Measurements from ENCODE around the gene C19orf38.
A peak's percentile ranks its signal among the peaks of the same experiment; 100 is the strongest.

Gene C19orf38

DNA sequence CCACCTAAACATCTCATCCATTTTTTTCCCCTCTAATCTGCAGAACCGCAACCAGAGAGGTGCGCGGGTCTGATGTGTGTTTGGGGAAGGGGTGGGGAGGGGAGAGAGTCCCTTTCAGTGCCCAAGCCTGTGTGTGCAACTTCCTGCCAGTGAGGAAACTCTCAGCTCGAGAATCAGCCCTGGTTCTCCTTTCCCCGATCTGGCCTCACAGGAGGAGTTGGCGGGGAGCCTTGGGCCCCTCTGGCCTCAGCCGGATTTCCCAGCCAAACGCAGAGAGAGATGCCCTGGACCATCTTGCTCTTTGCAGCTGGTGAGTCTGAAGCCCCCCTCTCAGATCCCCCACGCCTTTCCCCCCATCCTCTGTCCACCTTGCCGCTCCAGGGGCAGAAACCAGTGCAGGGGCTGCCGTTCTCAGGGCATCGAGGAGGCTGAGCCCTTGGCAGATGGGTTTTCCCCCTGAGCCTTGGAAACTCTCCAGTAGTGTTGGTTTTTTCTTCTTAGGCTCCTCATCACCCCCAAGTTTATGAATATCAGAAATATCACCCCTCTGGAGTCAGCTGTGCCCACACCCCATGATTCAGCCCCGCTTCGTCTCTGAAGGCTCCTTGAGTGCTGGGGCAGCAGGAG, at the start of gene C19orf38:
Gene C19orf38 (plus strand): TSS at position 186 of the 627 bp plus-strand sequence. CDS start 94 bp downstream, at position 280.
- DNase-seq (ENCODE audit: low read depth) = no peak

DNA sequence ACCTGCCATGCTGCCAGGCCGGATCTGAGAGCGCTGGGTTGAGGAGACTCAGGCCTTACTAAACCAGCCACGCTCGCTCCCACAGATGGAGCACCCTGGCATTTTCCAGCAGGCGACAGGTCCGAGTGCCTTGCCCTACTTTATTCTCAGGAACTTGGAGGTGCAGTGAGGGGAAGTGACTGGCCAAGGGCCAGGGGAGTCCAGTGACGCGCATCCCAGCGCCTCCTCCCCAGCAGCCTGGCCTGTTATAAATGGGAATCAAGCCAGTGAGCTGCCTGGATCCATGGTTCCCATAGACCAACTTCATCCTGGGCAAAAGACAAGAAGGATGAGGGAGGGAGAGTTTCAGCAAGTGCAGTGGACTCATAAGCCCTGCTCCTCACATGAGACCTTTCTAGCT, 47.7 kb upstream of the C19orf38 start:
- DNase-seq (ENCODE audit: low read depth) = no peak

- no peak for DNase-seq (ENCODE audit: low read depth)
These were observed 45.7 kb upstream of the C19orf38 start for GRCh38 chr19:10802479-10802878.

DNA sequence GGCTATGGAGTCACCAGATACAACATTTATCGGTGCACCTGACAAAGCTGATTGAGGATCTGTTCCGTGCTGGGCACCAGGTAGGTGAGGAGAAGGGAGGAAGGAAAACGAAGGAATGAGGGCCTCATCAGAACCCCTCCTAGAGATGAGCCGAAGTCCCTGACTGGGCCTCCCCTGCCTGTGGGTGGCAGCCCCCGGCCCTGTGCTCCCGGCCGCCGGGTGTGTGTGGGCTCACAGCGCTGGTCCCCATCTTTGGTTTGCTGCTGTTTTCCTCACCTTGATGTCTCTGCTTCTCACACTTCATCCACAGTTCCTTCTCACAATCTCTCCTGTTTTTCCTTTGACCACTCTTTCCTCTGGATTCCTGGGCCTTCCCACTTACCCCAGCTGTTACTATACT, 45.0 kb upstream of the C19orf38 start:
- DNase-seq (ENCODE audit: low read depth) = no peak

GRCh38 chr19:10805065-10805757, 43.0 kb upstream of the C19orf38 start:
- no peak for DNase-seq (ENCODE audit: low read depth)

DNA sequence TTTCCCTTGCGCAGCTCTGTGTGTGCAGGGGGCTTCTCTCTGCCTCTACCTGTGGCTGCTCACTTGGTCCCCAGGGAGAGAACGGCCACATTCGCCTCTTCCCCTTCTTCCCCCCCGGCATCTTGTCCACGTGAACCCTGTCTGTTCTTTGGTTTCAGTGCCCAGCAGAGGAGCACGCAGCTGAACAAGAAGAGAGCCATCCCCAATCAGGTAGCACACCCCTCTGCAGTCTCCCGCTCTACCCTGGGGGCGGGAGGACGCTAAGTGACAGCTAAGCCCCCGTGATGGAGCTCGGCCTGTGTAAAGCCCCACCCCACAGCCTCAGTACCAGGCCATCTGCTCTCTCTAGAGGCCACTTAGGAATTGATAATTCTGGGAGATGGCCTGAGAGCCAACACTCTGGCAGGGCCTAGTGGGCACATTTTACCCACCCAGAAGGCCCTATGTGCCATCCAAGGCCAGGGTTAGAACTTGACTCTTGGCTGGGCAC, 42.4 kb upstream of the C19orf38 start:
- DNase-seq (ENCODE audit: low read depth) = no peak

DNA sequence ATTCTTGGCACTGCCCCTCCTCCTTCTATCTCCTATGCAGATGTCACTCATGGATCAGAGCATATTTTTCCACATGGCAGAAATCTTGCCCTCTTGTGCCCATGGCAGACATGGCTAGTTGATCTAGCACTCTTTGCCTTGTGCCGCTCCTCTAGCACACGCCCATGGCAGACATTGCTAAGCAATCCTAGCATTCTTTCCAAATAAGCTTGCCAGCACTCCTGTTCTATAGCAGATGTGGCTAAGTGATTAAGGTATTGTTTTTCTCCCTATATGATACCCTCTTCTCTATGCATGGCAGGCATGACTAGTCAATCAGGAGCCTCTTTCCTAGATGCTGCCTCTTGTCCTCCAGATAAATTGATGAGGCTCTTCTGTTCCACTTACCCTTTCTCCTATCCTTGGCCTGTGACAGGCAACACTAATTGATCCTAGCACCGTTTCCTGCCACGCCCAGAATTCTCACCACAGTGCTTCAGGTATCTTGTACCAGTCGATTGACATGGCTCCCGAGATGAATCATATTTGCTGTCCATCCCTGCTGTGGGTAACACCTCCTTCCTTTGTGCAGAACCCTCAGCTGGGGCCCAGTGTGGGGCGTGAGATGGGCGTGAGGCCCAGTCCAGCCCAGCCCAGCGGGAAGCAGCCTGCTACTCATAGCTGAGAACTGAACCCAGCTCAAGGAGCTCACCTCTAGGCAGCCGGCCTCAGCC, 39.1 kb upstream of the C19orf38 start:
- DNase-seq (ENCODE audit: low read depth) = no peak

- DNase-seq (ENCODE audit: low read depth) = no peak
These were observed 38.4 kb upstream of the C19orf38 start for GRCh38 chr19:10809651-10810285.

DNA sequence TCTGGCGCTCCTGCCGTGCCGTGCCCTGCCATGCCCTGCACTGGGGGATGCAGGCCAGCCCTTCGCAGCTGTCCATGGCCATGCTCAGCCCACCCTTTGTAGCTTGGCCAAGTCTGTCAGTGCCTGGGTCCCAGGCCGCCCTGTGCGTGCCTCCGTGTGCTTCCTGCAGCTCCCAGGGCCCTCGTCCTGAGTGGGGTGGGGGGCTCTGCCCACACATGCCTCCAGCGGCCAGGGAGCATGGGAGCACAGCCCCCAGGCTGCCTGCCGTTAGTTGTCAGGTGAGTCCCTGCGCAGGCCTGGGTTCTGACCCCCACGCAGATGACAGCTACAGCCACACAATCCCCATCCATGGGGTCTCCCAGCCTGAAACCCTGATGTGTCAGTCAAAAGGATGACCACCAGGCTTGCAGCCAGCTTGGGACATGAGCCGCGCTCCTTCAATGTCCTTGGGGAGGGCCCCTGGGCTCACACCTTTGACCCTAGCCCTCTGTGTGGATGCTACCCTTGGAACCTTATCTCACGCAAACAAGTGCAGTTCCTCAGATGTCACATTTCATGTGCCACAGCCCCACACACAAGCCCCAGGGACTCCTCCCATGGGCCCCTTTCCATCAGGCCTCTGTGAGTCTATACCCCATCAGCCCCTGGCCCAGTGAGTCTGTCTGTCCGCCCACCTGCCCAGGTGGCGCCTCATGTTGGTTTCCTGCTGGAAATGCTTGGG, 36.7 kb upstream of the C19orf38 start:
- no peak for DNase-seq (ENCODE audit: low read depth)

DNA sequence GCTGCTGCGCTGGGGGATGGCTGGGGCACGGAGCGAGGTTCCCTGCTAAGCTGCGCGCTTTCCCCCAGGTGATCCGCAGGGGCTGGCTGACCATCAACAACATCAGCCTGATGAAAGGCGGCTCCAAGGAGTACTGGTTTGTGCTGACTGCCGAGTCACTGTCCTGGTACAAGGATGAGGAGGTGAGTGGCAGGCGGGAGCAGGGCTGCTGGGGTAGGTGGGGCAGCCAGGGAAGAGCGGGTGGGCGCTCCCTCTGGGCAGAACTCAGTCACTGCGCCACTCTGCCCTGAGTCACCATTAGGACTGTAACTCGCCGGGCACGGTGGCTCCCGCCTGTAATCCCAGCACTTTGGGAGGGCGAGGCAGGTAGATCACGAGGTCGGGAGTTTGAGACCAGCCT, 36.0 kb upstream of the C19orf38 start:
- no peak for DNase-seq (ENCODE audit: low read depth)

GRCh38 chr19:10812902-10813404, 35.3 kb upstream of the C19orf38 start:
- DNase-seq (ENCODE audit: low read depth) = peak; percentile 93

GRCh38 chr19:10815007-10815536, 33.1 kb upstream of the C19orf38 start:
- DNase-seq (ENCODE audit: low read depth) = no peak

DNA sequence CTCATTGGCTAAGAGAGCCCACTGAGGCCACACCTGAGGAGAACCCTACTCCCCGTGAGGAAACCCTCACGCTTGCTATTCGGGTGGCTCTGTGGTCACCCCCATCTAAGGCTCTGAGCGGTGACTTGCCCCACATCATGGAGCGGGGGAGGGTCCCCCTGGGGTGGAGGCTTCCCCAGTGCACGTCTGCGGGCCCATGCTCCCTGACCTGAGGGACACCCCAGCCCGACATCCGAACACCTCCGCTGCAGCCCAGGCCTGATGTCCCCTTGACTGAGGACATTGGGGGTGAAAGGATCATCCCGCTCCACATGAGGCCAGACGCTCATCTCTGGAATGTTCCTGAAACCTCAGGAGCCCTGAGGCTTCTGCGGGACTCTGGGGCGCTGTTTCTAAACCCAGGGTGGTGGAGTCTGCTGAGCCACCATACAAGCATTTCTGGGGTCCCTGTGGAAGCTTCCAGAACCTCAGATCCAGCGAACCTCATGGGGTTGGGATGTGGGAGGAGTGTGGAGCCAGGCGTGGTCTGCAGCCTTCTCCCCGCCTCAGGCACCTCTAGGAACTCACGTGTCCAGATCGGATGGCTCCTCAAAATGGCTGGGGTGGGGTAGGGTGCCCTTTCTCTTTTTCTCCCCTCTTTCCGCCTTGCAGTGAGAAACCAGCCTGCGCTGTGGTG, 32.1 kb upstream of the C19orf38 start:
- DNase-seq (ENCODE audit: low read depth) = no peak

GRCh38 chr19:10816691-10817090, 31.5 kb upstream of the C19orf38 start:
- no peak for DNase-seq (ENCODE audit: low read depth)

GRCh38 chr19:10817291-10818038, 30.8 kb upstream of the C19orf38 start:
- DNase-seq (ENCODE audit: low read depth) = peak; percentile 97

DNA sequence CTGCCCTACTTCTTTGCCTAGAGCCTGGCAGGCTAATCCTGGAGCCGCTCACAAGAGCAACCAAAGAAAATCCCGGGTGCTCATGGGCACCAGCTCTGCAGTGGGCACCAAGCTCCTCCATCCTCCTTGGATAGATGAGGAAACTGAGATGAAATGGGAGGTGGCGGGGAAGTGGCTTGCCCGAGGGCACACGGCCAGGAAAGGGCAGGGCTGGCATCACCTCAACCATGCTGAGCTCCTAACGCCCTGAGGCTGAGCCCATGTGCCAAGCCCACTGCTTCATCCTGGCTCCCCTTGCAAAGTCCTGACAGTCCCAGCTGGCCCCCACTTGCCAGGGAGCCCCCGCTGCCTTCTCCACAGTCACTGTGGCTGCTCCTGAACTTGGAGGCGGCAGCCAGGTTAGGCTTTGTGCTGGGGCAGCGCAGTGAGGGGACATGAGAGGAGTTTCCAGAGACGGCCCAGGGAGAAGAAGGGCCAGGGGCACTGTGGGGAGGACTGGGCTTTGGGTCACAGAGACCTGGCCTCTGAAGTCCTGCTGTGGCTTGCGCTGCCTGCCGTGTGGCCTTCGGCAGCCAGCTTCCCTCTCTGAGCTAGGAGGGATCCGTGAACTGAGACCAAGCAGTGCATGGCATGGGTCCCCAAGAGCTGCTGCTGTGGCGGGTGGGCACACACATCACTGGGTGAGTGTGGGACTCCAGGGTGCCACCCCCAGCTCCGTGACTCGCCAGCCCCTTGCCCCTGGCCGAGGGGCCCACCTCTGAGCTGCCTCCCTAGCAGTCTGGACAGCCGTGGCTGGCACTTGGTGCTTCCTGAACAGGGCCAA, 29.7 kb upstream of the C19orf38 start:
- DNase-seq (ENCODE audit: low read depth) = no peak

- DNase-seq (ENCODE audit: low read depth) = no peak
These were observed 28.8 kb upstream of the C19orf38 start for GRCh38 chr19:10819124-10820060.

DNA sequence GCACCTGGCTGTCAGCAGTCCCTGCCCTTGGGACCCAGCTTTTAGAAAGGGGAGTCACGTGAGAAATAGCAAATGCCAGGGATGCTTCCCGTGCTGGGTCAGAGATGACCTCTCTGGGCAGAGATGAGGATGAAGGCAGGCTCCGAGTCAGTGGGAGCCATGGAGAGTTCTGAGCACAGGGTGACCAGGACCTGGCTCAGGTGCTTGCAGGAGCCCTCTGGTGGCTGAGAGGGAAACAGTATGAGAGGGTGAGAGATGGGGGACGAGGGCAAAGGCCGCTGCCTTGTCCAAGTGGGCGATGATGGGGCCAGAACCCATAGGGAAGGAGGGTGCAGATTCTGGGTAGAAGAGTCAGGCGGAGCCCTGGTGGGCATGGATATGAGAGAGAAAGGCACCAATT, 28.0 kb upstream of the C19orf38 start:
- no peak for DNase-seq (ENCODE audit: low read depth)

Data from HS-5 (cell line).